H1 (cell line): ENCODE measurements around the gene AHR. TPM values are rescaled to one million over a fixed set of nuclear protein-coding genes. Genes with fewer than 3 reads are reported as not detected.
A peak's percentile ranks its signal among the peaks of the same experiment; 100 is the strongest.

Experiments
- CTCF ChIA-PET: fragments of 300-600 bp; sonication (Branson Sonifier 250); formaldehyde crosslinking; loops from one replicate; lab custom pipeline; 2021; ENCODE audit not compliant: partially characterized antibody; lab: Charles Lee
- POLR2A ChIA-PET: fragments of 300-600 bp; sonication (Branson Sonifier 250); formaldehyde crosslinking; loops from one replicate; lab custom pipeline; 2021; ENCODE audit warnings: inconsistent platforms; ENCODE audit not compliant: partially characterized antibody; lab: Charles Lee
- DNase-seq, 2 experiments: peaks; one replicate each; pipeline versions ENCODE4 v3.0.0 to v3.0.0-alpha.2; 2010 to 2022; ENCODE audit warnings: low spot score in 2 of 2, low read depth in 1 of 2, mixed read lengths in 1 of 2
- FAIRE-seq: peaks from 2 replicates; lab custom pipeline; 2011; peaks lifted over from hg19 to GRCh38; lab: Jason Lieb, UNC
- H2AFZ ChIP-seq: 2 replicates; pipeline ENCODE4 v1.8.1; 2012; ENCODE audit warnings: low read length, inconsistent platforms
- H2AK5ac ChIP-seq: 2 replicates; pipeline ENCODE4 v1.6.1; 2013; ENCODE audit warnings: low read depth, low read length
- H2BK120ac ChIP-seq: replicated peaks from 2 replicates; pipeline ENCODE3; 2013; ENCODE audit warnings: low read depth, low read length, inconsistent platforms
- H2BK12ac ChIP-seq: 2 replicates; pipeline ENCODE4 v1.6.1; 2013; ENCODE audit warnings: low read depth, low read length
- H2BK15ac ChIP-seq: 2 replicates; pipeline ENCODE4 v1.6.1; 2013; ENCODE audit warnings: low read length
- H2BK20ac ChIP-seq: 2 replicates; pipeline ENCODE4 v1.6.1; 2013; ENCODE audit warnings: low read length
- H2BK5ac ChIP-seq: 2 replicates; pipeline ENCODE4 v1.6.1; 2013; ENCODE audit warnings: low read depth, low read length
- H3K14ac ChIP-seq: 2 replicates; pipeline ENCODE4 v1.6.1; 2013; ENCODE audit warnings: inconsistent platforms; ENCODE audit not compliant: insufficient read length
- H3K18ac ChIP-seq: 2 replicates; pipeline ENCODE4 v1.6.1; 2013; ENCODE audit warnings: low read length; ENCODE audit errors: extremely low read depth
- H3K23ac ChIP-seq: 2 replicates; pipeline ENCODE4 v1.6.1; 2013; ENCODE audit warnings: inconsistent platforms; ENCODE audit not compliant: insufficient read length
- H3K23me2 ChIP-seq: 2 replicates; pipeline ENCODE4 v1.6.1; 2013; ENCODE audit warnings: low read depth, low read length
- H3K27ac ChIP-seq: 2 replicates; pipeline ENCODE4 v1.6.1; 2011; ENCODE audit warnings: low read depth, low read length, inconsistent platforms
- H3K27me3 ChIP-seq, 4 experiments: replicated peaks in 1 of 4; 1 replicate in 1 of 4; 2 replicates in 3 of 4; pipeline versions ENCODE4 v1.6.1 to v1.8.1; 2011 to 2013; ENCODE audit warnings: low read length in 3 of 4, mild to moderate bottlenecking in 3 of 4, inconsistent platforms in 2 of 4, mixed read lengths in 2 of 4, moderate library complexity in 1 of 4; ENCODE audit not compliant: control insufficient read depth in 3 of 4, insufficient read depth in 3 of 4; ENCODE audit errors: extremely low read depth in 1 of 4
- H3K36me3 ChIP-seq, 4 experiments: 2 replicates each; pipeline versions ENCODE4 v1.6.1 to v1.8.1; 2011 to 2013; ENCODE audit warnings: mild to moderate bottlenecking in 4 of 4, low read length in 3 of 4, moderate library complexity in 2 of 4, control low read depth in 1 of 4, inconsistent platforms in 1 of 4; ENCODE audit not compliant: insufficient read depth in 4 of 4, control insufficient read depth in 2 of 4
- H3K4ac ChIP-seq: replicated peaks from 2 replicates; pipeline ENCODE3; 2013; ENCODE audit warnings: low read length, low read depth, mixed read lengths, inconsistent platforms; ENCODE audit not compliant: insufficient read length
- H3K4me1 ChIP-seq, 4 experiments: replicated peaks in 1 of 4; 1 replicate in 1 of 4; 2 replicates in 3 of 4; pipeline versions ENCODE4 v1.6.1 to v1.8.1; 2011 to 2013; ENCODE audit warnings: low read length in 3 of 4, inconsistent platforms in 2 of 4, mixed read lengths in 1 of 4; ENCODE audit not compliant: insufficient read depth in 4 of 4, control insufficient read depth in 3 of 4
- H3K4me2 ChIP-seq, 2 experiments: 2 replicates each; pipeline versions ENCODE4 v1.6.1 to v1.8.1; 2011 to 2013; ENCODE audit warnings: low read depth in 2 of 2, low read length in 2 of 2, control low read depth in 1 of 2, inconsistent platforms in 1 of 2, mild to moderate bottlenecking in 1 of 2; ENCODE audit not compliant: insufficient read depth in 1 of 2
- H3K4me3 ChIP-seq, 4 experiments: fragments of 200-600, 300-600 bp in 1 of 4; sonication (generic), shearing (Covaris generic), sonication (Bioruptor Twin) in 1 of 4; 2 replicates each; pipeline versions ENCODE4 v1.5.1 to v1.8.1; 2011 to 2016; ENCODE audit warnings: low read length in 4 of 4, low read depth in 3 of 4, control low read depth in 2 of 4, inconsistent platforms in 2 of 4, mild to moderate bottlenecking in 2 of 4, mixed read lengths in 1 of 4, moderate library complexity in 1 of 4; ENCODE audit not compliant: insufficient read depth in 2 of 4; ENCODE audit errors: extremely low read depth in 1 of 4
- H3K56ac ChIP-seq: replicated peaks from 2 replicates; pipeline ENCODE3; 2013; ENCODE audit warnings: low read depth, mild to moderate bottlenecking, mixed read lengths, low read length, inconsistent platforms; ENCODE audit not compliant: insufficient read length
- H3K79me1 ChIP-seq: 2 replicates; pipeline ENCODE4 v1.6.1; 2013; ENCODE audit warnings: low read depth, low read length, control low read depth
- H3K79me2 ChIP-seq, 2 experiments: 2 replicates each; pipeline versions ENCODE4 v1.6.1 to v1.8.1; 2012 to 2013; ENCODE audit warnings: low read length in 2 of 2, mild to moderate bottlenecking in 2 of 2, inconsistent platforms in 1 of 2; ENCODE audit not compliant: insufficient read depth in 2 of 2, control insufficient read depth in 1 of 2
- H3K9ac ChIP-seq, 4 experiments: replicated peaks in 1 of 4; 1 replicate in 1 of 4; 2 replicates in 3 of 4; pipeline versions ENCODE4 v1.6.1 to v1.8.1; 2011 to 2013; ENCODE audit warnings: low read depth in 3 of 4, low read length in 3 of 4, control low read depth in 2 of 4, mild to moderate bottlenecking in 2 of 4, moderate library complexity in 2 of 4, inconsistent platforms in 1 of 4; ENCODE audit errors: extremely low read depth in 1 of 4
- H3K9me3 ChIP-seq, 2 experiments: 2 replicates each; pipeline versions ENCODE4 v1.6.1 to v1.8.1; 2012 to 2013; ENCODE audit warnings: mild to moderate bottlenecking in 2 of 2, moderate library complexity in 2 of 2, control low read depth in 1 of 2, inconsistent platforms in 1 of 2, low read depth in 1 of 2, low read length in 1 of 2, mixed read lengths in 1 of 2; ENCODE audit not compliant: insufficient read depth in 2 of 2
- H4K20me1 ChIP-seq, 2 experiments: replicated peaks in 1 of 2; 2 replicates each; pipeline versions ENCODE3 to v1.8.1; 2011 to 2013; ENCODE audit warnings: inconsistent platforms in 2 of 2, low read length in 2 of 2, mild to moderate bottlenecking in 1 of 2; ENCODE audit not compliant: insufficient read depth in 2 of 2, control insufficient read depth in 1 of 2
- H4K5ac ChIP-seq: 2 replicates; pipeline ENCODE4 v1.6.1; 2013; ENCODE audit warnings: low read length, low read depth, mixed read lengths, inconsistent platforms; ENCODE audit not compliant: insufficient read length
- H4K8ac ChIP-seq: 2 replicates; pipeline ENCODE4 v1.8.0; 2013; ENCODE audit warnings: mild to moderate bottlenecking, moderate library complexity, low read length, inconsistent platforms; ENCODE audit not compliant: insufficient read depth; ENCODE audit errors: extremely low read depth
- H4K91ac ChIP-seq: replicated peaks from 2 replicates; pipeline ENCODE3; 2013; ENCODE audit warnings: low read length, mixed read lengths, inconsistent platforms; ENCODE audit not compliant: insufficient read length
- BCL11A ChIP-seq, 2 experiments: IDR thresholded peaks; one replicate each; pipeline ENCODE4 v1.6.1; 2011; ENCODE audit warnings: low read depth in 2 of 2, low read length in 2 of 2, mild to moderate bottlenecking in 2 of 2
- CTBP2 ChIP-seq: IDR thresholded peaks from 2 replicates; pipeline ENCODE4 v1.7.0; 2011; ENCODE audit warnings: borderline replicate concordance, mild to moderate bottlenecking, moderate library complexity, mixed read lengths, low read length; ENCODE audit not compliant: insufficient read depth, insufficient read length
- EGR1 ChIP-seq: IDR thresholded peaks from 2 replicates; pipeline ENCODE4 v1.6.1; 2011; ENCODE audit warnings: low read depth, low read length, borderline replicate concordance
- GABPA ChIP-seq: IDR thresholded peaks from 2 replicates; pipeline ENCODE4 v1.6.1; 2011; ENCODE audit warnings: mild to moderate bottlenecking, low read length, moderate library complexity, borderline replicate concordance; ENCODE audit not compliant: insufficient read depth
- GTF2F1 ChIP-seq: IDR thresholded peaks from 2 replicates; pipeline ENCODE4 v1.6.1; 2012; ENCODE audit warnings: low read depth, low read length, improper control_type of control experiment, borderline replicate concordance
- MAX ChIP-seq: IDR thresholded peaks from 2 replicates; pipeline ENCODE4 v1.6.1; 2012; ENCODE audit warnings: inconsistent platforms
- NRF1 ChIP-seq: IDR thresholded peaks from 2 replicates; pipeline ENCODE4 v1.6.1; 2011; ENCODE audit warnings: mild to moderate bottlenecking, low read depth, low read length, improper control_type of control experiment
- POU5F1 ChIP-seq: IDR thresholded peaks from 2 replicates; pipeline ENCODE4 v1.6.1; 2011; ENCODE audit warnings: low read depth, mild to moderate bottlenecking, low read length, moderate library complexity
- RBBP5 ChIP-seq: IDR thresholded peaks from 2 replicates; pipeline ENCODE4 v1.7.1; 2012; ENCODE audit warnings: low read depth, mild to moderate bottlenecking, inconsistent platforms, low read length, moderate library complexity, borderline replicate concordance
- SUZ12 ChIP-seq: fragments of 200-600 bp; sonication (generic); IDR thresholded peaks from 2 replicates; pipeline ENCODE4 v1.6.1; 2012; ENCODE audit warnings: mild to moderate bottlenecking, inconsistent platforms, low read length, moderate library complexity, mixed read lengths
- ZNF274 ChIP-seq: IDR thresholded peaks from 2 replicates; pipeline ENCODE4 v1.7.0; 2012; ENCODE audit warnings: low read length, borderline replicate concordance; ENCODE audit errors: extremely low read depth
- WGBS, 2 experiments: shearing (Covaris generic) in 1 of 2; methylation state at CpG; one replicate each; pipeline versions ENCODE4 v1.1.6 to v1.1.7; 2013 to 2015; ENCODE audit warnings: low lambda C conversion rate in 2 of 2, mixed read lengths in 2 of 2, inconsistent platforms in 1 of 2, low coverage in 1 of 2, missing lambda C conversion rate in 1 of 2; ENCODE audit not compliant: insufficient replicate concordance in 2 of 2, insufficient coverage in 1 of 2, insufficient read length in 1 of 2; ENCODE audit errors: extremely low coverage in 1 of 2, missing lambda C conversion rate in 1 of 2; 5-methylcytosine and 5-hydroxymethylcytosine counted together
- polyA plus RNA-seq, 7 experiments: library from polyadenylated mRNA; depleted of rRNA in 3 of 7; stranded (reverse) in 5 of 7; unstranded in 2 of 7; fragments of >200 nt in 5 of 7; fragments of 200-250 nt in 2 of 7; gene quantifications; 1 replicate in 5 of 7; 2 replicates in 1 of 7; 4 replicates in 1 of 7; pipeline versions ENCODE4 v1.2.1 to v1.2.3, GENCODE V29; 2011 to 2013; ENCODE audit warnings: missing spikeins in 2 of 7, mixed read lengths in 2 of 7
- total RNA-seq: library from RNA; stranded (reverse); fragmentation: NEBNext Ultra II Directional; extraction: Animal tissue kit (Norgen Biotek cat#: 25700); gene quantifications from 2 replicates; pipeline ENCODE4 v1.2.1, GENCODE V29; 2021
- TF ChIP-seq, protein P1 (sequence below): IDR thresholded peaks from 2 replicates; pipeline ENCODE4 v1.6.1; 2011; ENCODE audit warnings: low read length, improper control_type of control experiment

Gene AHR
- total and polyA plus RNA-seq, 2 of the 8 experiments (the other 6 are each of a cell fraction or from before 2014, with no cell fraction given) = 1.4 to 9.7 TPM

GRCh38 chr7:17300437-17300836 lies 2.0 kb downstream of the AHR start:
- no peak overlapping the region for H2BK120ac ChIP-seq
- no peak overlapping the region for H2BK15ac ChIP-seq
- 0 out of 4 replicates have a peak, but pooled peaks cover 0 to 2% of the 10 kb centered on the region in 2 experiments for H3K9me3 ChIP-seq
- H4K8ac ChIP-seq = no peak overlapping the region
- no peak overlapping the region for H2BK20ac ChIP-seq
- no peak overlapping the region for H3K4ac ChIP-seq
- FAIRE-seq (no peak), DNase-seq (no peak)
- peaks cover 2 to 3% of the 10 kb centered on the region in 2 experiments for H4K20me1 ChIP-seq
- CTCF ChIA-PET = interaction anchor here (1.0 to 2.1 kb wide), 3 partner anchors 10 to 293 kb away, joined by 3 to 6 read pairs (median 3); no protein-coding TSS in a partner anchor
- H4K5ac ChIP-seq = no peak overlapping the region
- peak overlapping the region; percentile 92 to 97; a peak in 3 of 4 replicates for H3K4me2 ChIP-seq
- peak overlapping the region in 1 of 4 experiments; percentile 71; a peak in 3 of 8 replicates for H3K4me3 ChIP-seq
- H3K4me1 ChIP-seq = peaks cover 0 to 8% (median 3%) of the 10 kb centered on the region in 4 experiments; a peak in 4 of 7 replicates
- H3K14ac ChIP-seq = no peak overlapping the region
- no peak overlapping the region for H2AK5ac ChIP-seq
- no peaks in the 10 kb centered on the region for H3K36me3 ChIP-seq
- no peak overlapping the region for H2BK12ac ChIP-seq
- no peak overlapping the region for H3K9ac ChIP-seq
- no peak overlapping the region for H3K56ac ChIP-seq
- no peak overlapping the region for H3K27ac ChIP-seq
- 86% methylated on average over 1 of the region's 1 CpG; no CpG with 5 or more reads in 1 of the 2 experiments for WGBS, 2 experiments
- H2BK5ac ChIP-seq = no peak overlapping the region
- H4K91ac ChIP-seq = no peak overlapping the region
- POLR2A ChIA-PET = no interaction called here
- no peak overlapping the region for H3K23ac ChIP-seq
- H3K27me3 ChIP-seq = no peaks in the 10 kb centered on the region; a peak in 1 of 7 replicates
- H2AFZ ChIP-seq = no peak overlapping the region
- peaks cover 0 to 61% of the 10 kb centered on the region in 2 experiments; a peak in 2 of 4 replicates for H3K79me2 ChIP-seq
- H3K79me1 ChIP-seq = no peaks in the 10 kb centered on the region
- H3K18ac ChIP-seq = no peak overlapping the region
- peaks cover 5% of the 10 kb centered on the region; the same call in 1 of the 2 replicates for H3K23me2 ChIP-seq
- TF ChIP-seq POU5F1 (no peak), MAX (no peak), BCL11A (IDR thresholded peaks at IDR 0.05; ENCODE audit: low read depth in 2 of 2, low read length in 2 of 2) (no peak), GTF2F1 (no peak), RBBP5 (no peak), NRF1 (no peak), GABPA (no peak), ZNF274 (no peak), CTBP2 (no peak), SUZ12 (no peak), EGR1 (no peak)
- TF ChIP-seq, protein P1, sequence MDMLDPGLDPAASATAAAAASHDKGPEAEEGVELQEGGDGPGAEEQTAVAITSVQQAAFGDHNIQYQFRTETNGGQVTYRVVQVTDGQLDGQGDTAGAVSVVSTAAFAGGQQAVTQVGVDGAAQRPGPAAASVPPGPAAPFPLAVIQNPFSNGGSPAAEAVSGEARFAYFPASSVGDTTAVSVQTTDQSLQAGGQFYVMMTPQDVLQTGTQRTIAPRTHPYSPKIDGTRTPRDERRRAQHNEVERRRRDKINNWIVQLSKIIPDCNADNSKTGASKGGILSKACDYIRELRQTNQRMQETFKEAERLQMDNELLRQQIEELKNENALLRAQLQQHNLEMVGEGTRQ = no peak
